NCI-H1092 (cell line): ENCODE measurements around the gene CCDC185.

Experiments
- DNase-seq: peaks from one replicate; lab custom pipeline; 2025; lab: John Stamatoyannopoulos, UW

The CCDC185 gene

GRCh38 chr1:223437151-223437550 is 43.9 kb downstream of the CCDC185 start:
- DNase-seq: no peak

GRCh38 chr1:223443397-223443796 is 50.2 kb downstream of the CCDC185 start:
- DNase-seq: no peak

GRCh38 chr1:223444411-223444810 is 51.2 kb downstream of the CCDC185 start:
- DNase-seq: no peak
